Activated T-helper 17 cell treated with anti-CD3 and anti-CD28 coated beads, Interleukin-2, amount 50 U/mL, for 72 hours (primary cell): Measurements from ENCODE around the gene PCDHB14. TPM values are rescaled to one million over a fixed set of nuclear protein-coding genes. Genes with fewer than 3 reads are reported as not detected.

Experiments
- total RNA-seq, 2 donors: library from RNA; stranded (reverse); gene quantifications; one replicate each; pipeline ENCODE4 v1.2.3, GENCODE V29; 2022

PCDHB14 gene
- total RNA-seq, 2 donors from 2014 or later, result not detected

Other genes starting within 250 kb of the PCDHB14 start
- gene PCDHB1, start 172.0 kb upstream of the PCDHB14 start, total RNA-seq, result not detected
- under 1 TPM; 0.06 to 0.24 TPM for gene PCDHB2, start 128.7 kb upstream of the PCDHB14 start, total RNA-seq
- under 1 TPM in 1 of 2 donors, not detected in 1; 0.08 TPM for gene PCDHB3, start 122.9 kb upstream of the PCDHB14 start, total RNA-seq
- not detected for gene PCDHB4, start 101.5 kb upstream of the PCDHB14 start, total RNA-seq
- not detected for gene PCDHB5, start 88.1 kb upstream of the PCDHB14 start, total RNA-seq
- not detected for gene PCDHB6, start 73.3 kb upstream of the PCDHB14 start, total RNA-seq
- not detected for gene PCDHB7, start 50.7 kb upstream of the PCDHB14 start, total RNA-seq
- gene PCDHB8, start 45.6 kb upstream of the PCDHB14 start, total RNA-seq, result not detected
- not detected for gene PCDHB16, start 41.0 kb upstream of the PCDHB14 start, total RNA-seq
- not detected for gene PCDHB9, start 36.2 kb upstream of the PCDHB14 start, total RNA-seq
- not detected for gene PCDHB10, start 31.0 kb upstream of the PCDHB14 start, total RNA-seq
- not detected for gene PCDHB11, start 23.7 kb upstream of the PCDHB14 start, total RNA-seq
- not detected for gene PCDHB12, start 14.6 kb upstream of the PCDHB14 start, total RNA-seq
- gene PCDHB13, start 9.4 kb upstream of the PCDHB14 start, total RNA-seq, result under 1 TPM in 1 of 2 donors, not detected in 1; 0.08 TPM
- gene PCDHB15, start 22.1 kb downstream of the PCDHB14 start, total RNA-seq, result not detected
- under 1 TPM in 1 of 2 donors, not detected in 1; 0.42 TPM for gene SLC25A2, start 80.7 kb downstream of the PCDHB14 start, total RNA-seq
- gene TAF7, start 97.4 kb downstream of the PCDHB14 start, total RNA-seq, result 10 to 100 TPM; 45.3 to 50.4 TPM
- under 1 TPM; 0.09 to 0.16 TPM for gene PCDHGA1, start 107.2 kb downstream of the PCDHB14 start, total RNA-seq
- not detected for gene PCDHGA2, start 115.4 kb downstream of the PCDHB14 start, total RNA-seq
- gene PCDHGA3, start 120.5 kb downstream of the PCDHB14 start, total RNA-seq, result under 1 TPM in 1 of 2 donors, not detected in 1; 0.09 TPM
- gene PCDHGB1, start 126.8 kb downstream of the PCDHB14 start, total RNA-seq, result not detected
- under 1 TPM in 1 of 2 donors, not detected in 1; 0.32 TPM for gene PCDHGA4, start 131.7 kb downstream of the PCDHB14 start, total RNA-seq
- gene PCDHGB2, start 136.7 kb downstream of the PCDHB14 start, total RNA-seq, result under 1 TPM; 0.17 to 0.34 TPM
- under 1 TPM in 1 of 2 donors, not detected in 1; 0.11 TPM for gene PCDHGA5, start 140.8 kb downstream of the PCDHB14 start, total RNA-seq
- gene PCDHGB3, start 146.9 kb downstream of the PCDHB14 start, total RNA-seq, result under 1 TPM in 1 of 2 donors, not detected in 1; 0.21 TPM
- under 1 TPM; 0.06 to 0.40 TPM for gene PCDHGA6, start 150.5 kb downstream of the PCDHB14 start, total RNA-seq
- gene PCDHGA7, start 159.4 kb downstream of the PCDHB14 start, total RNA-seq, result under 1 TPM in 1 of 2 donors, not detected in 1; 0.06 TPM
- gene PCDHGB4, start 164.4 kb downstream of the PCDHB14 start, total RNA-seq, result under 1 TPM; 0.06 to 0.08 TPM
- gene PCDHGA8, start 169.3 kb downstream of the PCDHB14 start, total RNA-seq, result not detected
- under 1 TPM; 0.09 to 0.24 TPM for gene PCDHGB5, start 174.6 kb downstream of the PCDHB14 start, total RNA-seq
- not detected for gene PCDHGA9, start 179.4 kb downstream of the PCDHB14 start, total RNA-seq
- under 1 TPM in 1 of 2 donors, not detected in 1; 0.08 TPM for gene PCDHGB6, start 184.7 kb downstream of the PCDHB14 start, total RNA-seq
- under 1 TPM; 0.06 to 0.08 TPM for gene PCDHGA10, start 189.6 kb downstream of the PCDHB14 start, total RNA-seq
- under 1 TPM in 1 of 2 donors, not detected in 1; 0.11 TPM for gene PCDHGB7, start 194.3 kb downstream of the PCDHB14 start, total RNA-seq
- gene PCDHGA11, start 197.7 kb downstream of the PCDHB14 start, total RNA-seq, result under 1 TPM in 1 of 2 donors, not detected in 1; 0.09 TPM
- not detected for gene PCDHGA12, start 207.2 kb downstream of the PCDHB14 start, total RNA-seq